Hepatocyte (in vitro differentiated cells): Measurements from ENCODE around the gene NUDT22. TPM values are rescaled to one million over a fixed set of nuclear protein-coding genes. Genes with fewer than 3 reads are reported as not detected.

Experiments used
- DNase-seq: peaks from one replicate; pipeline ENCODE4 v3.0.0-alpha.2; 2016; ENCODE audit warnings: low spot score
- H2AFZ ChIP-seq: fragments of 200-600 bp; sonication (generic); 2 replicates; pipeline ENCODE4 v1.6.0; 2016; ENCODE audit warnings: antibody characterized with exemption, mild to moderate bottlenecking
- H3K27ac ChIP-seq: fragments of 200-600 bp; sonication (generic); 2 replicates; pipeline ENCODE4 v1.5.1; 2016; ENCODE audit warnings: mild to moderate bottlenecking
- H3K27me3 ChIP-seq: fragments of 200-600 bp; sonication (generic); 2 replicates; pipeline ENCODE4 v1.6.1; 2016
- H3K36me3 ChIP-seq: fragments of 200-600 bp; sonication (generic); replicated peaks from 2 replicates; pipeline ENCODE4 v1.5.1; 2016; ENCODE audit warnings: low read depth; ENCODE audit not compliant: insufficient read depth
- H3K4me1 ChIP-seq: fragments of 200-600 bp; sonication (generic); 2 replicates; pipeline ENCODE4 v1.5.1; 2016; ENCODE audit warnings: mild to moderate bottlenecking, moderate library complexity; ENCODE audit not compliant: insufficient read depth
- H3K4me2 ChIP-seq: fragments of 200-600 bp; sonication (generic); 2 replicates; pipeline ENCODE4 v1.6.0; 2016
- H3K4me3 ChIP-seq: fragments of 200-600 bp; sonication (generic); 2 replicates; pipeline ENCODE4 v1.5.1; 2016; ENCODE audit warnings: mild to moderate bottlenecking
- H3K79me2 ChIP-seq: fragments of 200-600 bp; sonication (generic); 2 replicates; pipeline ENCODE4 v1.6.0; 2017; ENCODE audit warnings: mild to moderate bottlenecking
- H3K9me2 ChIP-seq: fragments of 200-600 bp; sonication (generic); replicated peaks from 2 replicates; pipeline ENCODE4 v1.6.0; 2017; ENCODE audit warnings: mild to moderate bottlenecking; ENCODE audit not compliant: insufficient read depth
- H3K9me3 ChIP-seq: fragments of 200-600 bp; sonication (generic); 2 replicates; pipeline ENCODE4 v1.5.1; 2016; ENCODE audit warnings: low read depth, mild to moderate bottlenecking
- H4K20me1 ChIP-seq: fragments of 200-600 bp; sonication (generic); 2 replicates; pipeline ENCODE4 v1.6.0; 2016; ENCODE audit warnings: mild to moderate bottlenecking; ENCODE audit not compliant: insufficient read depth, poor library complexity, severe bottlenecking
- EZH2 ChIP-seq: fragments of 200-600 bp; sonication (generic); IDR thresholded peaks from 2 replicates; pipeline ENCODE4 v1.6.1; 2016; ENCODE audit warnings: antibody characterized with exemption, mild to moderate bottlenecking, borderline replicate concordance
- EZH2phosphoT487 ChIP-seq: fragments of 200-600 bp; sonication (generic); IDR thresholded peaks from one replicate; pipeline ENCODE4 v1.6.1; 2018; ENCODE audit warnings: antibody characterized with exemption, mild to moderate bottlenecking, low read depth, moderate library complexity; ENCODE audit not compliant: unreplicated experiment, severe bottlenecking
- WGBS: methylation state at CpG from one replicate; pipeline ENCODE4 v1.1.6; 2016; ENCODE audit warnings: low lambda C conversion rate; ENCODE audit errors: missing lambda C conversion rate; 5-methylcytosine and 5-hydroxymethylcytosine counted together
- polyA plus RNA-seq: library from polyadenylated mRNA; unstranded; fragments of >200 nt; fragmentation: Nextera tagmentation; extraction: Ambion mirVana; gene quantifications from 2 replicates; pipeline ENCODE4 v1.2.1, GENCODE V29; 2016
- total RNA-seq: library from RNA; depleted of rRNA; stranded (reverse); fragments of >200 nt; gene quantifications from 2 replicates; pipeline ENCODE4 v1.2.3, GENCODE V29; 2014
- TF ChIP-seq, protein P1 (sequence below): fragments of 200-600 bp; sonication (generic); IDR thresholded peaks from 2 replicates; pipeline ENCODE4 v1.5.1; 2016; ENCODE audit warnings: antibody characterized with exemption, mild to moderate bottlenecking; ENCODE audit not compliant: poor library complexity

Gene NUDT22
- total and polyA plus RNA-seq, 2 experiments from 2014 or later, result 49.5 to 66.6 TPM

GRCh38 chr11:64185175-64185692 is 40.8 kb upstream of the NUDT22 start:
- Histone ChIP-seq H3K4me3 (peak overlapping the region; percentile 16), H3K9me2 (no peaks in the 10 kb centered on the region), H3K9me3 (no peaks in the 10 kb centered on the region), H2AFZ (peak overlapping the region; percentile 6), H3K36me3 (no peaks in the 10 kb centered on the region), H4K20me1 (peaks cover 18% of the 10 kb centered on the region), H3K27me3 (no peaks in the 10 kb centered on the region), H3K79me2 (peaks cover 18% of the 10 kb centered on the region), H3K4me2 (peak overlapping the region; percentile 83), H3K4me1 (peaks cover 30% of the 10 kb centered on the region), H3K27ac (peak overlapping the region; percentile 80)
- TF ChIP-seq, protein P1, sequence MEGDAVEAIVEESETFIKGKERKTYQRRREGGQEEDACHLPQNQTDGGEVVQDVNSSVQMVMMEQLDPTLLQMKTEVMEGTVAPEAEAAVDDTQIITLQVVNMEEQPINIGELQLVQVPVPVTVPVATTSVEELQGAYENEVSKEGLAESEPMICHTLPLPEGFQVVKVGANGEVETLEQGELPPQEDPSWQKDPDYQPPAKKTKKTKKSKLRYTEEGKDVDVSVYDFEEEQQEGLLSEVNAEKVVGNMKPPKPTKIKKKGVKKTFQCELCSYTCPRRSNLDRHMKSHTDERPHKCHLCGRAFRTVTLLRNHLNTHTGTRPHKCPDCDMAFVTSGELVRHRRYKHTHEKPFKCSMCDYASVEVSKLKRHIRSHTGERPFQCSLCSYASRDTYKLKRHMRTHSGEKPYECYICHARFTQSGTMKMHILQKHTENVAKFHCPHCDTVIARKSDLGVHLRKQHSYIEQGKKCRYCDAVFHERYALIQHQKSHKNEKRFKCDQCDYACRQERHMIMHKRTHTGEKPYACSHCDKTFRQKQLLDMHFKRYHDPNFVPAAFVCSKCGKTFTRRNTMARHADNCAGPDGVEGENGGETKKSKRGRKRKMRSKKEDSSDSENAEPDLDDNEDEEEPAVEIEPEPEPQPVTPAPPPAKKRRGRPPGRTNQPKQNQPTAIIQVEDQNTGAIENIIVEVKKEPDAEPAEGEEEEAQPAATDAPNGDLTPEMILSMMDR, result peak; percentile 40
- no peak for TF ChIP-seq EZH2phosphoT487
- peak; percentile 92 for DNase-seq
- under 1% methylated on average over 50 of the region's 52 CpGs for WGBS

DNA sequence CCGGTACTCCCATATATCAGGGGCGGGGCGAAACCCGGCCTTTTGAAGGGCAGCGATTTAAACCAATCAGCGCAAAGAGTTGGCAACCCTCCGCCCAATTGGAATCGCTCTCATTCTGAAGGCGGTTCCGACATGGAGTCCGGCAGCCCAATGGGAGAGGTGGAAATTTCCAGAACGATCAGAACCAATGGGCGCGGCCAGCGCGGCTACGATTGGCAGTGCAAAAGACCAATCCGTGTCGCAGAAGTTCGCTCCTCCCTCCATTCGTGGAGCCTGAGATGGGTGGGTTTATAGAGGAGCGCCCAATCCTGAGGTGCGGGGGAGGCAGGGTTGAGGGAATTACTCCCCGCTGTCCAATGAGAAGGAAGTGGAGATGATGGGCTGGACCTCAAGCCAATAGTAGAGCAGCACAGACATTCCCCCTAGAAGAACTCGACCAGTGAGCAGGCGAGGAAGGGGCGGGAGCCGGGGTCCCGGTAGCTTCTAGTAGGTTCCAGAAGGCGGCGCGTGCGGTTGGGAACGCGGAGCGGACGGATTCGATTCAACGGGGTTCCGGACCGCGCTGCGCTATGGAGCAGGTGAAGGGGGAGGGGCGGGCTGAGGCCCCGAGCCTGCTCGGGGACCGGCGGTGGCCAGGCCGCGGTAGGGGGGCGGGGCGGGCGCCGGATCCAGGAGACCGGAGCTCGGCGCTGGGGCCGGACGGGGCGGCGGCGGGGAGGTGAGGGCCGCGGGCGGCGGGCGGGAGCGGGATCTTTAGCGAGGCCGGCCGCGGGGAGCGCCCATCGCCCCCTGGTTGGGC is 40.2 kb upstream of the NUDT22 start, which contains the start of gene STIP1:
STIP1 (plus strand) TSS at position 479 of the 799 bp plus-strand sequence; CDS start at position 570, 91 bp downstream.
- peak within 1 kb of the TSS; percentile 83 for H3K4me2 ChIP-seq
- H3K9me2 ChIP-seq, result no peaks in the 10 kb centered on the region
- peak within 1 kb of the TSS; percentile 6 for H2AFZ ChIP-seq
- no peaks in the 10 kb centered on the region for H3K27me3 ChIP-seq
- H3K4me1 ChIP-seq, result peaks cover 25% of the 10 kb centered on the region
- H3K27ac ChIP-seq, result peak within 1 kb of the TSS; percentile 80
- peaks cover 24% of the 10 kb centered on the region for H4K20me1 ChIP-seq
- TF ChIP-seq, protein P1, result peak; percentile 44
- TF ChIP-seq EZH2phosphoT487 (no peak), EZH2 (no peak)
- H3K36me3 ChIP-seq, result no peaks in the 10 kb centered on the region
- H3K9me3 ChIP-seq, result no peaks in the 10 kb centered on the region
- DNase-seq, result peak; percentile 100
- peaks cover 18% of the 10 kb centered on the region for H3K79me2 ChIP-seq
- H3K4me3 ChIP-seq, result peak within 1 kb of the TSS; percentile 16
- WGBS, result 2% methylated on average over 42 of the region's 74 CpGs

DNA sequence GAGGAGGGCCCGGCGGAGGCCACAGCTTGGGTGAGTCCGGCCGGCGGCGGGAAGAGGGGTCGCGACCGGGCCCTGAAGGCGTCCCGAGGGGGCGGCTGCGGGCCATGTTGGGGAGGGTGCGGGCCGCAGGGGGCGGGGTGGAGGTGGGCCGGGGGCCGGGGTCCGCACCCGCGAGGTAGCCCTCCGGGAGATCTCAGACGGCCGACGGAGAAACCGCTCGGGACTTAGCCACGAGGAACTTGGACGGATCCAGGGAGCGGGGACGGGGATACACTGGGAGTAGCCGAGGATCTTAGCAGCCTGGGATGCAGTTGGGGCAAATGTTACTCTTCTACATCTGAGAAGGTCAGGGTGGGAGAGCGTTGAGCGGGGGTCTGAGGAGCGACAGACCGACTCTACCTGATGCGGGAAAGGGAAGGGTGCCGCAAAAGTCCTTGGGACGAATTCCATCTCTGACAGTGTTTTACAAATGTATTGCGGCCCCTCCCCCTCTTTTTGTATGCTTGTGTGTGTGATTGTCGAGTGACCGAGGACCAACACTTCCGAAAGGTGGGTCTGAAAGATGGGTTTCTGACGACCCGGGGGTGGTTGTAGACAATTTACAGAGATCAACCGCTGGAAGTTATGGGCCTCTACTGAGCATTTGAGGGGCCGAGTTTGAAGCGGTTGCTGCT is 39.4 kb upstream of the NUDT22 start:
- peaks cover 32% of the 10 kb centered on the region for H4K20me1 ChIP-seq
- no peaks in the 10 kb centered on the region for H3K36me3 ChIP-seq
- H3K27ac ChIP-seq, result no peak overlapping the region
- peak; percentile 47 for DNase-seq
- no peaks in the 10 kb centered on the region for H3K9me3 ChIP-seq
- H2AFZ ChIP-seq, result no peak overlapping the region
- no peaks in the 10 kb centered on the region for H3K9me2 ChIP-seq
- peaks cover 18% of the 10 kb centered on the region for H3K79me2 ChIP-seq
- TF ChIP-seq EZH2phosphoT487, result no peak
- no peak overlapping the region for H3K4me2 ChIP-seq
- H3K4me3 ChIP-seq, result no peak overlapping the region
- 3% methylated on average over 21 of the region's 48 CpGs for WGBS
- no peaks in the 10 kb centered on the region for H3K27me3 ChIP-seq
- peaks cover 19% of the 10 kb centered on the region for H3K4me1 ChIP-seq

DNA sequence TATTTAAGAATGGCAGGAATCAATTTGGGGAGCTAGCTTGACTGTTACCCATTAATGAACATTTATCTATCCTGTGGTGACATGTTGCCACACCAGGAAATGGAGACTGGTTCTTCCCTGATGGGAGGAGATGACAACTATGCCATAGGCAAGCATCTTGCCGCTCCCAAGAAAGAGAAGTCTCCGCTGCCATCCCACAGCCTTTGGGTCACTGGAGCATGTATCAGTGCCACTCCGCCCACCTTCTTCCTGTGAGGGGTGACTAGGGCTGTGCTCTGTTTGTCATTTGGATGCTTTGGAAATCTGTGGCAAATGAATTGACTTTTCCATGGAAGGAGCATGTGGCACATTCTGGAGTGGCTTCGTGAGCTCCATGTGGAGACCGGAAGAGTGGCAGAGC is 33.6 kb upstream of the NUDT22 start:
- TF ChIP-seq EZH2 (no peak), EZH2phosphoT487 (no peak)
- TF ChIP-seq, protein P1, result no peak
- Histone ChIP-seq H3K79me2 (peaks cover 7% of the 10 kb centered on the region), H3K4me3 (no peak overlapping the region), H3K36me3 (no peaks in the 10 kb centered on the region), H2AFZ (no peak overlapping the region), H3K4me2 (no peak overlapping the region), H3K9me2 (no peaks in the 10 kb centered on the region), H3K27me3 (no peaks in the 10 kb centered on the region), H3K4me1 (peaks cover 8% of the 10 kb centered on the region), H3K9me3 (no peaks in the 10 kb centered on the region), H4K20me1 (peaks cover 39% of the 10 kb centered on the region), H3K27ac (no peak overlapping the region)
- 99% methylated on average over 5 of the region's 5 CpGs for whole genome bisulfite sequencing
- no peak for DNase-seq
